ENCODE results near the gene RHOG.
"Not testable (repeated sequence)": the region's sequence is repeated elsewhere in the genome, so short reads cannot be mapped to it uniquely, and the experiment has no call there.

RHOG gene

GRCh38 chr11:3865388-3866193 is 24.8 kb upstream of the RHOG start:
- TF ChIP-seq CTCF (IDR thresholded peaks at IDR 0.05; ENCODE audit: unreplicated experiment in 3 of 3), result no peak

GRCh38 chr11:3861683-3862082 is 20.9 kb upstream of the RHOG start:
- no peaks in the 10 kb centered on the region for H3K9me3 Mint-ChIP-seq
- TF ChIP-seq CTCF (IDR thresholded peaks at IDR 0.05; ENCODE audit: unreplicated experiment in 3 of 3), result no peak
- no peaks in the 10 kb centered on the region for H3K36me3 Mint-ChIP-seq (ENCODE audit: low read depth)
- no peak overlapping the region for H3K4me3 Mint-ChIP-seq
- no peaks in the 10 kb centered on the region for H3K27me3 Mint-ChIP-seq (ENCODE audit: low read depth)
- peaks cover 61% of the 10 kb centered on the region for H3K4me1 Mint-ChIP-seq
- peak overlapping the region in 2 of 3 experiments; percentile 38 to 45 for H3K27ac Mint-ChIP-seq

More at GRCh38 chr11:3865388-3866193, 24.8 kb upstream of the RHOG start:
- Mint-ChIP-seq H3K9me3 (no peaks in the 10 kb centered on the region), H3K27me3 (ENCODE audit: low read depth) (no peaks in the 10 kb centered on the region), H3K4me3 (no peak overlapping the region), H3K4me1 (peaks cover 31% of the 10 kb centered on the region), H3K36me3 (ENCODE audit: low read depth) (no peaks in the 10 kb centered on the region), H3K27ac (peak overlapping the region; percentile 21 to 53 (median 25))

GRCh38 chr11:3860898-3861393 is 20.2 kb upstream of the RHOG start:
- not testable (repeated sequence) for H3K4me3 Mint-ChIP-seq; H3K27ac Mint-ChIP-seq; H3K27me3 Mint-ChIP-seq (ENCODE audit: low read depth); H3K36me3 Mint-ChIP-seq (ENCODE audit: low read depth); H3K9me3 Mint-ChIP-seq
- peaks cover 62% of the 10 kb centered on the region for H3K4me1 Mint-ChIP-seq

GRCh38 chr11:3860375-3860774 is 19.6 kb upstream of the RHOG start:
- Mint-ChIP-seq H3K4me1 (peaks cover 56% of the 10 kb centered on the region), H3K27me3 (ENCODE audit: low read depth) (no peaks in the 10 kb centered on the region), H3K4me3 (no peak overlapping the region), H3K9me3 (no peaks in the 10 kb centered on the region), H3K27ac (no peak overlapping the region), H3K36me3 (ENCODE audit: low read depth) (no peaks in the 10 kb centered on the region)
- TF ChIP-seq CTCF (IDR thresholded peaks at IDR 0.05; ENCODE audit: unreplicated experiment in 3 of 3), result no peak

GRCh38 chr11:3859373-3859881 is 18.7 kb upstream of the RHOG start:
- Mint-ChIP-seq H3K36me3 (ENCODE audit: low read depth) (no peaks in the 10 kb centered on the region), H3K27ac (no peak overlapping the region), H3K4me3 (peak overlapping the region; percentile 2 to 96 (median 44)), H3K27me3 (ENCODE audit: low read depth) (no peaks in the 10 kb centered on the region), H3K9me3 (no peaks in the 10 kb centered on the region), H3K4me1 (peaks cover 61% of the 10 kb centered on the region)
- no peak for TF ChIP-seq CTCF (IDR thresholded peaks at IDR 0.05; ENCODE audit: unreplicated experiment in 3 of 3)

GRCh38 chr11:3857628-3858027 is 16.9 kb upstream of the RHOG start:
- Mint-ChIP-seq H3K9me3 (no peaks in the 10 kb centered on the region), H3K27ac (peak overlapping the region in 2 of 3 experiments; percentile 12 to 59), H3K36me3 (ENCODE audit: low read depth) (no peaks in the 10 kb centered on the region), H3K4me3 (peak overlapping the region; percentile 58 to 98 (median 96)), H3K4me1 (peaks cover 69% of the 10 kb centered on the region), H3K27me3 (ENCODE audit: low read depth) (no peaks in the 10 kb centered on the region)
- TF ChIP-seq CTCF (IDR thresholded peaks at IDR 0.05; ENCODE audit: unreplicated experiment in 3 of 3), result no peak

Data from nephron (organoid).